Activated CD8-positive, alpha-beta T cell treated with anti-CD3 and anti-CD28 coated beads, Interleukin-2, amount 10 ng/mL, durations not matched to agents 7 days and 5 days (primary cell): Measurements from ENCODE around the gene S100B. TPM values are rescaled to one million over a fixed set of nuclear protein-coding genes. Genes with fewer than 3 reads are reported as not detected.

ENCODE experiments used
- ATAC-seq: fragments of 150-1000 bp; cut with Tn5 transposase; one replicate; pipeline ENCODE4 v1.10.0; 2021; ENCODE audit warnings: moderate library complexity
- CTCF ChIA-PET: fragments of 350-600 bp; sonication (Branson Sonifier 250); formaldehyde crosslinking; loops from one replicate; lab custom pipeline; 2021; ENCODE audit warnings: antibody characterized with exemption; lab: Charles Lee
- POLR2A ChIA-PET: fragments of 350-600 bp; sonication (Branson Sonifier 250); formaldehyde crosslinking; loops from one replicate; lab custom pipeline; 2021; ENCODE audit warnings: antibody characterized with exemption; lab: Charles Lee
- DNase-seq: peaks from one replicate; pipeline ENCODE4 v3.0.0-alpha.2; 2020
- H3K27ac Mint-ChIP-seq: one replicate; pipeline ENCODE4 v1.8.0; 2021; ENCODE audit warnings: mild to moderate bottlenecking, mixed read lengths
- H3K27me3 Mint-ChIP-seq: one replicate; pipeline ENCODE4 v1.8.0; 2021; ENCODE audit warnings: low read depth, mixed read lengths
- H3K36me3 Mint-ChIP-seq: one replicate; pipeline ENCODE4 v1.8.0; 2021; ENCODE audit warnings: low read depth, mixed read lengths
- H3K4me1 Mint-ChIP-seq: one replicate; pipeline ENCODE4 v1.8.0; 2021; ENCODE audit warnings: low read depth, mixed read lengths
- H3K4me3 Mint-ChIP-seq: one replicate; pipeline ENCODE4 v1.8.0; 2021; ENCODE audit warnings: mild to moderate bottlenecking, mixed read lengths
- H3K9me3 Mint-ChIP-seq: one replicate; pipeline ENCODE4 v1.8.0; 2022; ENCODE audit warnings: mixed read lengths; ENCODE audit not compliant: insufficient read depth
- total RNA-seq, 2 experiments: library from RNA; stranded (reverse); gene quantifications; one replicate each; pipeline ENCODE4 v1.2.3, GENCODE V29; 2021

Gene S100B
- total RNA-seq, 2 experiments from 2014 or later: 8.5 to 9.5 TPM

DNA sequence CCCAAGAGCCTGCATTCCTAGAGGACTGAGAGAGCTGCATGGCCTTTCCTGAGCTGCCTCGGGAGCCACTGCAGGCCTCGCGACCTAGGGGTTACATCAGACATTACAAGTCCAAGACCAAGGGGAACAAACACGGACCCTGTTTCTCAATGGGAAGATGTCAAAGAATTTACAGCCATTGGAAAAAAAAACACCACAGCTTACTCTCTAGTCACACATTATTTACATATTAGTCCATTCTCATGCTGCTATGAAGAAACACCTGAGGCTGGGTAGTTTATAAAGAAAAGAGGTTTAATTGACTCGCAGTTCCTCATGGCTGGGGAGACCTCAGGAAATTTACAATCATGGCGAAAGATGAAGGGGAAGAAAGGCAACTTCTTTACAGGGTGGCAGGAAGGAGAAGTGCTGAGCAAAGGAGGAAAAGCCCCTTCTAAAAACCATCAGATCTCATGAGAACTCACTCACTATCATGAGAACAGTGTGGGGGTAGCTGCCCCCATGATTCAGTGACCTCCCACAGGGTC, 22.2 kb upstream of the S100B start:
- no peak for DNase-seq
- Mint-ChIP-seq H3K36me3 (peaks cover 11% of the 10 kb centered on the region), H3K27ac (peak overlapping the region; percentile 21), H3K4me1 (peaks cover 54% of the 10 kb centered on the region), H3K9me3 (peaks cover 12% of the 10 kb centered on the region), H3K4me3 (no peak overlapping the region), H3K27me3 (no peaks in the 10 kb centered on the region)
- no peak for ATAC-seq
- CTCF ChIA-PET: interaction anchor here (1.0 kb wide), 1 partner anchor 342 kb away, joined by 3 read pairs; the partner anchor contains the start of gene MCM3AP
- POLR2A ChIA-PET: interaction anchor here (0.8 to 0.9 kb wide), 2 partner anchors 9 to 22 kb away, joined by 4 read pairs; partner anchors contain the start of gene PRMT2

- POLR2A ChIA-PET: interaction anchor here (0.6 to 0.9 kb wide), 3 partner anchors 8 to 21 kb away, joined by 4 read pairs; partner anchors contain the start of gene PRMT2
- no peak overlapping the region for H3K4me3 Mint-ChIP-seq
- DNase-seq: peak; percentile 38
Observed at GRCh38 chr21:46626536-46626935, 21.7 kb upstream of the S100B start.

DNA sequence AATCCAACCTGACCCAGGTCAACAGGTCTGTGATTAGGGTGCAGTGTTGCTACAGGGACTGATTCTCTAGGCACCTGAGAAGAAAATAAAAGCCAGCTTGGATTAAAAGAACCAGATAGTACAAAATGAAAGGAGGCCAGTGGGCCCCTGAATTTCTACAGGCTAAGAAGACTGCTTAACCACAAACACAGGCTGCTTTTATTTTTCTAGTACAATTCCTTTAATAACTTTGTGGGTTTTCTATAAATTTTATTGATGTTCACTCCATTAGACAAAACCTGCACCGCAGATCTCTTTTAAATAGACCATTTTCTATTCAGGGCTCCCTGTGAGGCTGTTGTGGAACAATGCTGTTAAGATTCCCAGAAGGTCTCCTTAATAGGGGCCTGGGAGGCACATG, 20.9 kb upstream of the S100B start:
- Mint-ChIP-seq H3K4me3 (no peak overlapping the region), H3K4me1 (peaks cover 67% of the 10 kb centered on the region), H3K36me3 (peaks cover 11% of the 10 kb centered on the region), H3K9me3 (peaks cover 12% of the 10 kb centered on the region), H3K27ac (peak overlapping the region; percentile 23), H3K27me3 (no peaks in the 10 kb centered on the region)
- ATAC-seq (no peak), DNase-seq (no peak)
- POLR2A ChIA-PET: interaction anchor here (1.7 kb wide), 1 partner anchor 9 kb away, joined by 10 read pairs; the partner anchor contains the start of gene PRMT2
- CTCF ChIA-PET: no interaction called here

More at GRCh38 chr21:46626536-46626935, 21.7 kb upstream of the S100B start:
- CTCF ChIA-PET: interaction anchor here (1.0 kb wide), 1 partner anchor 341 kb away, joined by 3 read pairs; the partner anchor contains the start of gene MCM3AP
- no peaks in the 10 kb centered on the region for H3K27me3 Mint-ChIP-seq
- peak; percentile 44 for ATAC-seq
- H3K27ac Mint-ChIP-seq: peak overlapping the region; percentile 19
- peaks cover 59% of the 10 kb centered on the region for H3K4me1 Mint-ChIP-seq
- peaks cover 11% of the 10 kb centered on the region for H3K36me3 Mint-ChIP-seq
- peaks cover 12% of the 10 kb centered on the region for H3K9me3 Mint-ChIP-seq

DNA sequence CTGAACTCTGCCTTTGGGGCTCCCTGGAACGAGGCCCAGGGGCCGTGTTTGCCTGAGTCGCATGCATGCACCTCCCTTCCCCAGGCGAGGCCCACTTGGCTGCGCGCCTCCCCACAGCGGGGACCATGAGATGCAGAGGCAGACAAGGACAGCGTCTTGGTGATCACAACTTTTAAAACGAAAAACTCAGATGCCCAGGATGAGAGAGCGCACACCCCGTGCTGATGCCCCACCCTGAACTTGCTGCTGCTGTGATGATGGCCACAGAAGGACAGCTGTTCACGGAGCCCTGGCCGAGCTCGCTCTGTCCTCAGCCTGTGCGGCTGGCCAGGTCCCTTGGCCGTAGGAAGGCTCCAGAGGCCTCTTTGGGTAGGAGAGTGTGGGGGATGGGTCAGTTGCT, 19.2 kb upstream of the S100B start:
- ChIA-PET CTCF (no interaction called here), POLR2A (interaction anchor here (1.7 kb wide), 1 partner anchor 11 kb away, joined by 10 read pairs; the partner anchor contains the start of gene PRMT2)
- peaks cover 11% of the 10 kb centered on the region for H3K36me3 Mint-ChIP-seq
- H3K4me1 Mint-ChIP-seq: peaks cover 70% of the 10 kb centered on the region
- H3K27me3 Mint-ChIP-seq: no peaks in the 10 kb centered on the region
- no peak overlapping the region for H3K4me3 Mint-ChIP-seq
- ATAC-seq (no peak), DNase-seq (no peak)
- peaks cover 12% of the 10 kb centered on the region for H3K9me3 Mint-ChIP-seq
- no peak overlapping the region for H3K27ac Mint-ChIP-seq

DNA sequence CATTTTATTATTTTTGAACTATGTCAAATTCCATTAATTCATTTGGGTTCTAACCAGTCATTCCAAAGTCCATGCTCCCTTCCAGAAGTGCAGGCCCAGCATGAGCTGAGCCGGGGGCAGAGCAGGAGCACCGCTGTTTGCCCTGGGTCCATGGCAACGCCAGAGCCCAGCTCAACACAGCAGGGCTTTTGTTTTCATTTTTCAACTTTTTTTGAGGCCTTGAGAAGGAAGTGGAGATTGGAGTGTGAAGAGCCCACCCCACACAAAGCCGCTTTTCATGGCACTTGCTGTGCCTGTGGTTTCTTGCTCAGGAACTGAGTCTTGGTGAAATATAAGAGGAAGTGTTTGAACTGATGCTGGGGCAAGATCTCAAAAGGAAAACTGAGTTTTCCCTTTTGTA, 17.3 kb upstream of the S100B start:
- Mint-ChIP-seq H3K4me1 (peaks cover 53% of the 10 kb centered on the region), H3K27ac (peak overlapping the region; percentile 93), H3K27me3 (no peaks in the 10 kb centered on the region), H3K36me3 (peaks cover 11% of the 10 kb centered on the region), H3K4me3 (peak overlapping the region; percentile 57), H3K9me3 (peaks cover 12% of the 10 kb centered on the region)
- CTCF ChIA-PET: interaction anchor here (1.1 to 2.5 kb wide), 4 partner anchors 11 to 90 kb away, joined by 4 to 18 read pairs (median 8); partner anchors contain the start of gene PRMT2
- ATAC-seq (peak; percentile 89), DNase-seq (peak; percentile 69)
- POLR2A ChIA-PET: interaction anchor here (0.6 to 3.6 kb wide), 3 partner anchors 10 to 62 kb away, joined by 3 to 33 read pairs (median 3); partner anchors contain the start of gene PRMT2

DNA sequence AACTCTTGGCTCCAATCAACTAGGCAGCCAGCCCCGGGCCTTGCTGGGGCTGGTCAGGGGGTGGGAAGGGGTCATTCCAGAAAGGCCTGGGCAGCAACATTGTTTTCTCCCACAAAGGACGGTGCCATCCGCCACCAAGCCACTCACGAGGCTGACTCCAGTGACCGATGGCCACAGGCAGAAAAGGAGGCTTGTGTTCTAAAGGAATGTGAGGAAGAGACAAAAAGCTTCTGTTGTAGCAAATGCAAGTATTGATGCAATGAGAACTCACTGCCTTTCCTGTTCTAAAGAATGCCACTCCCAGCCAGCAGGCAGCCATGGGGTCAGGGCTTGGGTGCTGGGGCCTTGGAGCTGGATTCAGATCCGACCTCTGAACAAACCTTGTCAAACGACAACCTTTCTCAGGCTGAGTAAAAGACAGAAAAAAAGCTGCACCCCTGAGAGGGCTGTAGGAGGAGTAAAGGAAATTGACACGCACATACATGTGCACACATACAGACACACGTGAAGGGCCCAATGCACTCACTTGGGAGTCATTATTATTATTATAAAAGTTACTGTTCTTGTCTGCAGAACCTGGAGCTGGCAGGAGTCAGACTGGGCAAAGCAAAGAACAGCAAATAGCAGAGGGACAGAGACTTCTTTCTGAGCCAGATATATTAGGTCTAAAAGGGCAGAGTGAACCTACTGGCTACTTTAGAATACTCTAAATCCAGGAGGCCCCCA, 16.7 kb upstream of the S100B start:
- DNase-seq (peak; percentile 27), ATAC-seq (peak; percentile 42)
- CTCF ChIA-PET: interaction anchor here (1.1 to 2.5 kb wide), 6 partner anchors 12 to 90 kb away, joined by 3 to 18 read pairs (median 4); partner anchors contain the start of genes PRMT2 and S100B
- Mint-ChIP-seq H3K27me3 (no peaks in the 10 kb centered on the region), H3K36me3 (peaks cover 9% of the 10 kb centered on the region), H3K4me1 (peaks cover 47% of the 10 kb centered on the region), H3K27ac (peak overlapping the region; percentile 93), H3K4me3 (no peak overlapping the region), H3K9me3 (peaks cover 12% of the 10 kb centered on the region)
- POLR2A ChIA-PET: interaction anchor here (1.0 to 3.6 kb wide), 2 partner anchors 14 to 15 kb away, joined by 5 to 33 read pairs; partner anchors contain the start of gene PRMT2

DNA sequence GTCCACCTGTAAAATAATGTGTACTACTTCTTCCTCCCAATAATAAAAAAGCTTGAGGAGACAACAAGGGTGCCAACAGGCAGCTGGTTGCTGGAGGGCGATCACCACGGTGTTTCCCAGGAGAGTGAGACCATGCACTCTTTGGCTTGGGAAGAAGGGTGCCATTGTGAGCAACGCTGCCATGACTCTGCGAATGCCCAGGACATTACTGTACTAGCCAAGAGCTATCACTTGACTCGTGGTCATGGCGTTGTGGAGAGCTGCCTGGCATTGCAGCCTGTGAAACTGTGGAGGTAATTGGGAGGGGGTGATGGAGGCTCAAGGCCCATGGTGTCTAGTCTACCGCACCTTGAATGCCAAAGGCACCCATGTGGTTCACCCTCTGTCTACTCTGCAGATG, 16.0 kb upstream of the S100B start:
- Mint-ChIP-seq H3K27ac (peak overlapping the region; percentile 28), H3K36me3 (peaks cover 5% of the 10 kb centered on the region), H3K27me3 (peaks cover 4% of the 10 kb centered on the region), H3K4me1 (peaks cover 39% of the 10 kb centered on the region), H3K4me3 (no peak overlapping the region), H3K9me3 (peaks cover 8% of the 10 kb centered on the region)
- CTCF ChIA-PET: interaction anchor here (1.1 to 2.5 kb wide), 6 partner anchors 13 to 61 kb away, joined by 3 to 18 read pairs (median 4); partner anchors contain the start of genes PRMT2 and S100B
- ATAC-seq (no peak), DNase-seq (no peak)
- POLR2A ChIA-PET: interaction anchor here (1.0 to 3.6 kb wide), 2 partner anchors 14 to 15 kb away, joined by 5 to 33 read pairs; partner anchors contain the start of gene PRMT2

DNA sequence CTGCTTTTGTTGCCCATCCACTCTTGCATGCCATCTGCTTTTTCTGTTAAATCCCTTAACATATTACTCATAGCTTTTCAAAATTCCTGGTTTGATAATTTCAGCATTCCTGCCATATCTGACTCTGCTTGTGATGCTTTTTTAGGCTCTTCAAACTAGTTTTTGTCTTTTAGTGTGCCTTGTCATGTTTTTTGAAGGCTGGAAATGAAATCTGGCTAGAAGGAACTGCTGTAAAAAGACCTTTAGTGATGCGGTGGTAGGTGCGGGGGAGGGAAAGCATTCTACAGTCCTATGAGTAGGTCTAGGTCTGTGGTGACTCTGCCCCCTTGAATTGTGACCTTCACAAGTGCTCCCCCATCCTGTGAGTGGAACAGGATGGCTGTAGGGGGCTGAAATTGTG, 15.0 kb upstream of the S100B start:
- peaks cover 32% of the 10 kb centered on the region for H3K4me1 Mint-ChIP-seq
- H3K27ac Mint-ChIP-seq: no peak overlapping the region
- peaks cover 6% of the 10 kb centered on the region for H3K27me3 Mint-ChIP-seq
- H3K36me3 Mint-ChIP-seq: no peaks in the 10 kb centered on the region
- no peaks in the 10 kb centered on the region for H3K9me3 Mint-ChIP-seq
- no peak overlapping the region for H3K4me3 Mint-ChIP-seq
- ATAC-seq (no peak), DNase-seq (no peak)
- ChIA-PET CTCF (interaction anchor here (1.1 to 1.4 kb wide), 3 partner anchors 10 to 17 kb away, joined by 3 read pairs; no protein-coding TSS in a partner anchor), POLR2A (interaction anchor here (3.6 kb wide), 1 partner anchor 15 kb away, joined by 33 read pairs; the partner anchor contains the start of gene PRMT2)

DNA sequence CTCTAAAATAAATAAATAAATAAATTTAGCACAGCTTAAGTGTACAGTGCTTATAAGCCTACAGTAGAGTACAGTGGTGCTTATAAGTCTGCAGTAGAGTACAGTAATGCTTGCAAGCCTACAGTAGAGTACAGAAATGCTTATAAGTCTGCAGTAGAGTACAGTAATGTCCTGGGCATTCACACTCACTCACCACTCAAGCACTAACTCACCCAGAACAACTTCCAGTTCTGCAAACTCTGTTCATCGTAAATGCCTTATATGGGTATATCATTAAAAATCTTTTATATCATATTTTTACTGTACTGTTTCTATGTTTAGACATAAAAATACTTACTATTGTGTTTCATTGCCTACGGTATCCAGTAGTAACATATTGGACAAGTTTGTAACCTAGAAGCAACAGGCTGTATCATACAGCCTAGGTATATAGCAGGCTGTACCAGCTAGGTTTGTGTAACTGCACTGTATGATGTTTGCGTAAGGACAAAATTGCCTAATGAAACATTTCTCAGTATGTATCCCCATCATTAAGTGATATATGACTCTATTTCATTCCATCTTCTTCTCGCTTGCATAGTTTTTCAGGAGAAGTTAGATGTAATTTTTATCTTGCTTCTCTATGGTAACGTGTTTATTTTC, 14.0 kb upstream of the S100B start:
- Mint-ChIP-seq H3K9me3 (no peaks in the 10 kb centered on the region), H3K4me3 (no peak overlapping the region), H3K4me1 (peaks cover 32% of the 10 kb centered on the region), H3K27ac (no peak overlapping the region), H3K36me3 (peaks cover 2% of the 10 kb centered on the region), H3K27me3 (peaks cover 8% of the 10 kb centered on the region)
- DNase-seq (no peak), ATAC-seq (no peak)
- CTCF ChIA-PET: interaction anchor here (1.1 to 1.4 kb wide), 3 partner anchors 9 to 18 kb away, joined by 3 read pairs; no protein-coding TSS in a partner anchor
- POLR2A ChIA-PET: no interaction called here

GRCh38 chr21:46617267-46618051, 12.6 kb upstream of the S100B start:
- POLR2A ChIA-PET: interaction anchor here (0.6 kb wide), 1 partner anchor 69 kb away, joined by 3 read pairs; no protein-coding TSS in a partner anchor
- no peak for ATAC-seq
- no peaks in the 10 kb centered on the region for H3K9me3 Mint-ChIP-seq

More at GRCh38 chr21:46617267-46618051, 12.6 kb upstream of the S100B start:
- no peak for DNase-seq
- H3K27ac Mint-ChIP-seq: no peak overlapping the region
- H3K36me3 Mint-ChIP-seq: peaks cover 3% of the 10 kb centered on the region
- CTCF ChIA-PET: interaction anchor here (0.8 to 0.9 kb wide), 2 partner anchors 9 to 18 kb away, joined by 4 read pairs; partner anchors contain the start of gene PRMT2
- H3K4me3 Mint-ChIP-seq: no peak overlapping the region
- peaks cover 23% of the 10 kb centered on the region for H3K4me1 Mint-ChIP-seq
- H3K27me3 Mint-ChIP-seq: peaks cover 12% of the 10 kb centered on the region
